HG02970 (cell line): ENCODE data around the gene NXPH1.
"Not testable (repeated sequence)": the region's sequence is repeated elsewhere in the genome, so short reads cannot be mapped to it uniquely, and the experiment has no call there.

Source experiments
- ATAC-seq: cut with Tn5 transposase; IDR thresholded peaks from one replicate; pipeline ENCODE4 v1.9.1; 2021; ENCODE audit warnings: mild to moderate bottlenecking, moderate library complexity, moderate number of reproducible peaks; ENCODE audit not compliant: unreplicated experiment, low FRiP score

NXPH1 gene

GRCh38 chr7:8668627-8669500 lies 235.5 kb downstream of the NXPH1 start:
- ATAC-seq: no peak

- no peak for ATAC-seq
These were observed 236.1 kb downstream of the NXPH1 start for GRCh38 chr7:8669501-8669851.

- no peak for ATAC-seq
These were observed 251.0 kb downstream of the NXPH1 start for GRCh38 chr7:8684426-8684825.

GRCh38 chr7:8699875-8700624 lies 266.6 kb downstream of the NXPH1 start:
- no peak for ATAC-seq

- no peak for ATAC-seq
These were observed 269.4 kb downstream of the NXPH1 start for GRCh38 chr7:8702807-8703206.

GRCh38 chr7:8710124-8710523 lies 276.7 kb downstream of the NXPH1 start:
- ATAC-seq: no peak

GRCh38 chr7:8714791-8715190 lies 281.4 kb downstream of the NXPH1 start:
- ATAC-seq: no peak

GRCh38 chr7:8719102-8719501 lies 285.7 kb downstream of the NXPH1 start:
- ATAC-seq: no peak

- peak; percentile 89 for ATAC-seq
These were observed 290.8 kb downstream of the NXPH1 start for GRCh38 chr7:8724080-8724718.

GRCh38 chr7:8731756-8732155 lies 298.3 kb downstream of the NXPH1 start:
- ATAC-seq: not testable (repeated sequence)

GRCh38 chr7:8739837-8740236 lies 306.4 kb downstream of the NXPH1 start:
- ATAC-seq: no peak

- ATAC-seq: no peak
These were observed 309.4 kb downstream of the NXPH1 start for GRCh38 chr7:8742837-8743236.

GRCh38 chr7:8747338-8747737 lies 313.9 kb downstream of the NXPH1 start:
- no peak for ATAC-seq

GRCh38 chr7:8751557-8752231 lies 318.3 kb downstream of the NXPH1 start:
- ATAC-seq: no peak

GRCh38 chr7:8753355-8753754 lies 319.9 kb downstream of the NXPH1 start:
- no peak for ATAC-seq

- no peak for ATAC-seq
These were observed 328.3 kb downstream of the NXPH1 start for GRCh38 chr7:8761731-8762130.

- ATAC-seq: no peak
These were observed 329.4 kb downstream of the NXPH1 start for GRCh38 chr7:8762803-8763202.

- no peak for ATAC-seq
These were observed 332.0 kb downstream of the NXPH1 start for GRCh38 chr7:8765374-8765773.

GRCh38 chr7:8773518-8773917 lies 340.1 kb downstream of the NXPH1 start:
- no peak for ATAC-seq

- no peak for ATAC-seq
These were observed 345.1 kb downstream of the NXPH1 start for GRCh38 chr7:8778459-8778858.

- no peak for ATAC-seq
These were observed 347.8 kb downstream of the NXPH1 start for GRCh38 chr7:8781166-8781565.
